Osteoblast (primary cell): Measurements from ENCODE around the gene EIF2D. TPM values are rescaled to one million over a fixed set of nuclear protein-coding genes. Genes with fewer than 3 reads are reported as not detected.
"Not testable (repeated sequence)": the region's sequence is repeated elsewhere in the genome, so short reads cannot be mapped to it uniquely, and the experiment has no call there.

Experiments used
- DNase-seq: peaks from one replicate; pipeline ENCODE4 v3.0.0; 2011; ENCODE audit warnings: low spot score, mixed read lengths; ENCODE audit not compliant: insufficient read length; ENCODE audit errors: missing footprints
- H2AFZ ChIP-seq: 2 replicates; pipeline ENCODE4 v1.6.0; 2011; ENCODE audit warnings: mild to moderate bottlenecking, low read length
- H3K27ac ChIP-seq: 2 replicates; pipeline ENCODE4 v1.5.1; 2011; ENCODE audit warnings: mild to moderate bottlenecking, low read depth, low read length, moderate library complexity
- H3K27me3 ChIP-seq: 2 replicates; pipeline ENCODE4 v1.6.0; 2012; ENCODE audit warnings: mild to moderate bottlenecking, control low read depth, inconsistent platforms, low read length, moderate library complexity; ENCODE audit not compliant: insufficient read depth
- H3K36me3 ChIP-seq: 2 replicates; pipeline ENCODE4 v1.5.1; 2011; ENCODE audit warnings: mild to moderate bottlenecking, low read length, control low read depth, moderate library complexity; ENCODE audit not compliant: insufficient read depth
- H3K4me1 ChIP-seq: 2 replicates; pipeline ENCODE4 v1.5.1; 2011; ENCODE audit warnings: mild to moderate bottlenecking, low read length, control low read depth, moderate library complexity; ENCODE audit not compliant: insufficient read depth
- H3K4me2 ChIP-seq: 2 replicates; pipeline ENCODE4 v1.6.0; 2011; ENCODE audit warnings: mild to moderate bottlenecking, low read length; ENCODE audit not compliant: insufficient read depth
- H3K4me3 ChIP-seq: fragments of 200-600 bp; sonication (generic); 3 replicates; pipeline ENCODE4 v1.5.1; 2012; ENCODE audit warnings: mild to moderate bottlenecking, low read length, inconsistent platforms; ENCODE audit not compliant: insufficient read depth
- H3K79me2 ChIP-seq: 2 replicates; pipeline ENCODE4 v1.6.0; 2012; ENCODE audit warnings: mild to moderate bottlenecking, low read length, control low read depth, inconsistent platforms; ENCODE audit not compliant: insufficient read depth
- H3K9me3 ChIP-seq: 2 replicates; pipeline ENCODE4 v1.5.1; 2011; ENCODE audit warnings: low read depth, low read length, control low read depth
- H4K20me1 ChIP-seq: 2 replicates; pipeline ENCODE4 v1.6.0; 2012; ENCODE audit warnings: mild to moderate bottlenecking, low read length, control low read depth; ENCODE audit not compliant: insufficient read depth
- total RNA-seq: library from RNA; depleted of rRNA; stranded (reverse); fragments of >200 nt; gene quantifications from 2 replicates; pipeline ENCODE4 v1.2.3, GENCODE V29; 2012
- TF ChIP-seq, protein P1 (sequence below): IDR thresholded peaks from 2 replicates; pipeline ENCODE4 v1.5.1; 2011; ENCODE audit warnings: mild to moderate bottlenecking, low read depth, low read length, moderate library complexity; ENCODE audit errors: extremely low read depth

Gene EIF2D
- total RNA-seq, 1 donor, result 52.8 TPM

DNA sequence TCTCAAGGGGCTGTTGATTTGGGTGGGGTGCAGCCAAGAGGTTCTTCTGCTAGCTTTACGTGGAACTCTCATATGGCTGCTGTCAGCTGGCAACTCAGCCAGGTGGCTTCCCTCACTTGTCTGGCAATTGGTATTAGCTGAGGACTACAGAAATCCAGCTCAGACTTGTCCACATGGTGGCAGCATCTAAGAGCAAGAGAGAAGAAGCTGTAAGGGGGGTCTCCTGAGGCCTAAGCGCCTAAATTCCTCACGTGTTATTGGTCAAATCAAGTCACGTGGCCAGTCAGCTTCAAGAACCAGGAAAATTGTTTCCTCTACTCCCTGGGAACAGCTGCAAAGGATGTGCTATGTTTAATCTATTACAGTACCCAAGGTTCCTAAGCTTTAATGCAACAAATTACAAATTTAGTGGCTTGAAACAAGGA, 18.8 kb upstream of the EIF2D start:
- Histone ChIP-seq H3K9me3 (no peaks in the 10 kb centered on the region), H3K36me3 (no peaks in the 10 kb centered on the region), H3K79me2 (peaks cover 8% of the 10 kb centered on the region), H3K4me2 (no peak overlapping the region), H3K27me3 (peaks cover 8% of the 10 kb centered on the region), H4K20me1 (no peaks in the 10 kb centered on the region), H3K4me1 (peaks cover 21% of the 10 kb centered on the region), H2AFZ (peak overlapping the region; percentile 60), H3K4me3 (no peak overlapping the region), H3K27ac (no peak overlapping the region)
- TF ChIP-seq, protein P1, sequence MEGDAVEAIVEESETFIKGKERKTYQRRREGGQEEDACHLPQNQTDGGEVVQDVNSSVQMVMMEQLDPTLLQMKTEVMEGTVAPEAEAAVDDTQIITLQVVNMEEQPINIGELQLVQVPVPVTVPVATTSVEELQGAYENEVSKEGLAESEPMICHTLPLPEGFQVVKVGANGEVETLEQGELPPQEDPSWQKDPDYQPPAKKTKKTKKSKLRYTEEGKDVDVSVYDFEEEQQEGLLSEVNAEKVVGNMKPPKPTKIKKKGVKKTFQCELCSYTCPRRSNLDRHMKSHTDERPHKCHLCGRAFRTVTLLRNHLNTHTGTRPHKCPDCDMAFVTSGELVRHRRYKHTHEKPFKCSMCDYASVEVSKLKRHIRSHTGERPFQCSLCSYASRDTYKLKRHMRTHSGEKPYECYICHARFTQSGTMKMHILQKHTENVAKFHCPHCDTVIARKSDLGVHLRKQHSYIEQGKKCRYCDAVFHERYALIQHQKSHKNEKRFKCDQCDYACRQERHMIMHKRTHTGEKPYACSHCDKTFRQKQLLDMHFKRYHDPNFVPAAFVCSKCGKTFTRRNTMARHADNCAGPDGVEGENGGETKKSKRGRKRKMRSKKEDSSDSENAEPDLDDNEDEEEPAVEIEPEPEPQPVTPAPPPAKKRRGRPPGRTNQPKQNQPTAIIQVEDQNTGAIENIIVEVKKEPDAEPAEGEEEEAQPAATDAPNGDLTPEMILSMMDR, result peak; percentile 84
- DNase-seq, result peak; percentile 92

DNA sequence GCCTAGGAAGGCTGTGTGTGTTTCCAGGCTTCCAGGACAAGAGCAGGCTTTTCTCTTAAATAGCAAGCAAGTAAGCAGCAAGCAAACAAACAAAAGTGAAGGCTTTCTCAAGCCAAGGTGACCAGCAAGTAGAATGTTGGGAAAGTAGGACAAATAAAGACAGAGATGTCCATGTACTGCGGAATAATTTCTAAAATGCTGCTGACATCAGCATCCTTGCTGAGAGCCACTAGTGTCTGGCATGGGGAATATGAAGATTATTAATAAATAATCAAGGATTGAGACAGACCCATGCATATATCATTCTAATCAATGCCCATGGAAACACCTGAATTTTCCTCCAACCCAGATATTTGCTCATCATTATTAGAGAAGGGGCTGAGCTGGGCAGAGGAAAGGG, 16.7 kb upstream of the EIF2D start:
- no peak for DNase-seq
- Histone ChIP-seq H3K27ac (no peak overlapping the region), H3K4me2 (no peak overlapping the region), H2AFZ (no peak overlapping the region), H3K4me3 (no peak overlapping the region), H3K79me2 (no peaks in the 10 kb centered on the region), H4K20me1 (no peaks in the 10 kb centered on the region), H3K9me3 (no peaks in the 10 kb centered on the region), H3K36me3 (no peaks in the 10 kb centered on the region), H3K27me3 (peaks cover 8% of the 10 kb centered on the region), H3K4me1 (peaks cover 9% of the 10 kb centered on the region)
- TF ChIP-seq, protein P1, result no peak

DNA sequence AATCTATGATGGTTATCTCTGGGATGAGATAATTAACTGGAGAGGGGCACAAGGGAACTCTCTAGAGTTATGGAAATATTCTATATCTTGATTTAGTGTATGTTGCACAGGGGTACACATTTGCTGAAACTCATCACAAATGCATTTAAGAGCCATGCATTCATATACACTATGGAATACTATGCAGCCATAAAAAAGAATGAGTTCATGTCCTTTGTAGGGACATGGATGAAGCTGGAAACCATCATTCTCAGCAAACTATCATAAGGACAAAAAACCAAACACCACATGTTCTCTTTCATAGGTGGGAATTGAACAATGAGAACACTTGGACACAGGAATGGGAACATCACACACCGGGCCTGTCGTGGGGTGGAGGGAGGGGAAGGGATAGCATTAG, 14.1 kb upstream of the EIF2D start:
- not testable (repeated sequence) for DNase-seq

DNA sequence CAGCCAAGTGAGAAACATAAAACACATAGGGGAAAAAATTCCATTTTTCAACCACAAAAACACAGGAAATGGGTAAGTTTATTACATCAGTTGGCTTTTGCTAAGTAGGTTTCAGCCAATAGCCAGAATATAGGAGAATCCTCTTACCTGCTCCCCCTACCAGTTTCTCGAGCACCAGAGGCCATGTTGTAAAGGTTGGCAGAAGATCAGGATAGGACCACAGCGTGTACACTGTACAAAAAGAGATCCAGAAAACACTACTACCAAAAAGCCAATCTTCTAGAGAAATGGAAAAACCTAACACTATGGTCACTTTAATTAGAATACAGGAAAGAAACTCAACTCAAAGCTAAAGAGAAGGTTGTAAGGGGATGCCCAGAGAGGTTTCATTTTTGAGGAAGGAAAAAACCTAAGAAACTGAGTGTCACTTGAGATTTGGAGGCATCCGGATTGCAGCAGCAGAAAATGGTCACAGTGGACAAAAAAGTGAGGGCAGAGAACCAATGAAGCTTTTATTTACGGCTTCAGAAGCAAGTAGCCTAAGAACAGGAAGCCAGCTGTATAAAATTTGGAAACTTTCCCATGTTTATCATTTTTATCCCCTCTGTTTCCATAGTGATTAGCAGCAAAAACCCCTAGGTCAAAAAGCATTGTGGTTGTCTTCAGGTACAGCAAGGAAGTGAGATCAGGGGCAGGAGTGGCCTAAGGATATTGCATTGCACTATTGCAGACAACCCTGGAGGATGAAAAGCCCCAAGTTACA, 2.9 kb downstream of the EIF2D start:
- Histone ChIP-seq H3K9me3 (no peaks in the 10 kb centered on the region), H3K4me1 (peaks cover 10% of the 10 kb centered on the region), H3K4me3 (no peak overlapping the region), H4K20me1 (no peaks in the 10 kb centered on the region), H3K36me3 (peaks cover 30% of the 10 kb centered on the region), H3K79me2 (peaks cover 15% of the 10 kb centered on the region), H3K27me3 (no peaks in the 10 kb centered on the region), H2AFZ (no peak overlapping the region), H3K4me2 (no peak overlapping the region), H3K27ac (no peak overlapping the region)
- no peak for DNase-seq
- TF ChIP-seq, protein P1, result no peak

More for the DNA sequence above, 14.1 kb upstream of the EIF2D start:
- not testable (repeated sequence) for H3K4me1 ChIP-seq, H3K4me2 ChIP-seq, H2AFZ ChIP-seq, H3K9me3 ChIP-seq, H3K4me3 ChIP-seq, H3K27ac ChIP-seq, H4K20me1 ChIP-seq, H3K36me3 ChIP-seq, H3K79me2 ChIP-seq
- H3K27me3 ChIP-seq, result peaks cover 17% of the 10 kb centered on the region
